Measurements from ENCODE around the gene NHERF1.

NHERF1 gene

DNA sequence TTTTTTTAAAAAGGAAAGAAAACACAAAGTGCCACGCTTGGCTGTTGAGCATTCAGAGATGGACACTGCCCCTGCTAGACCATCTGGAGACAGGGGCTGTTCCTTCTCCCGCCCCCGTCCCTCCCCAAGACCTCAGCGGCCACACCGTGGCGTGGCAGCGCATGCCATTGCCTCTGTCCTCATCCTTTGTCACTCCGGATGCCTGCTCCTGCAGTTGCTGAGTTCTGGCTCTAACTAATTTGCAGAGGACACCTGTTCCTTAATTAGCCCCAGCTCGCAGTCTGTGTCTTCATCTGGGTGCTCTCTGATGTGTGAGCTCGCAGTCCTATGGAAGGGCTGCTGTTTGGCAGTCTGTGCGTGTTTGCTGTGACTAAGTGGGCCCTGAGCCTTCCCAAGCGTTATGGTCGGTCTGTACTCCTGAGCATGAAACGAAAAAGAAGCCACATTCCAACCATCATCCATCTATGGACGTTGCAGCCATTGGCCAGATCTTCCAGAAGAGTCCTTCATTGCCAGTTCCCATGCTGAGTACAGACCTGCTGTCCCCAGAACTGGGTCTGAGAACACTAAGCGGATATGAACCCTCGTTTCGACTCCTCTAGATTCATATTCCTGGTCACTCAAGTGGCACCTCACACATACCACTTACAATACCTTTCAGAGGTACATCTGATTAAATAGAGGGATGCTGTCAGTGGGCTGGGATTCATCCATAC is 68.6 kb downstream of the NHERF1 start:
- Histone ChIP-seq H2AFZ (ENCODE audit: low read depth) (no peak overlapping the region), H4K20me1 (ENCODE audit: insufficient read depth) (no peaks in the 10 kb centered on the region), H3K9ac (no peak overlapping the region), H3K79me2 (ENCODE audit: insufficient read depth, low read depth) (no peaks in the 10 kb centered on the region), H3K4me2 (no peak overlapping the region), H3K4me1 (ENCODE audit: low read depth, poor library complexity, severe bottlenecking) (no peaks in the 10 kb centered on the region), H3K27ac (no peak overlapping the region), H3K36me3 (ENCODE audit: insufficient read depth) (no peaks in the 10 kb centered on the region), H3K4me3 (IDR thresholded peaks at IDR 0.05; ENCODE audit: insufficient read depth, low read depth, low read length) (no peak overlapping the region), H3K27me3 (ENCODE audit: insufficient read depth, low read depth) (no peaks in the 10 kb centered on the region)
- TF ChIP-seq, protein P1, sequence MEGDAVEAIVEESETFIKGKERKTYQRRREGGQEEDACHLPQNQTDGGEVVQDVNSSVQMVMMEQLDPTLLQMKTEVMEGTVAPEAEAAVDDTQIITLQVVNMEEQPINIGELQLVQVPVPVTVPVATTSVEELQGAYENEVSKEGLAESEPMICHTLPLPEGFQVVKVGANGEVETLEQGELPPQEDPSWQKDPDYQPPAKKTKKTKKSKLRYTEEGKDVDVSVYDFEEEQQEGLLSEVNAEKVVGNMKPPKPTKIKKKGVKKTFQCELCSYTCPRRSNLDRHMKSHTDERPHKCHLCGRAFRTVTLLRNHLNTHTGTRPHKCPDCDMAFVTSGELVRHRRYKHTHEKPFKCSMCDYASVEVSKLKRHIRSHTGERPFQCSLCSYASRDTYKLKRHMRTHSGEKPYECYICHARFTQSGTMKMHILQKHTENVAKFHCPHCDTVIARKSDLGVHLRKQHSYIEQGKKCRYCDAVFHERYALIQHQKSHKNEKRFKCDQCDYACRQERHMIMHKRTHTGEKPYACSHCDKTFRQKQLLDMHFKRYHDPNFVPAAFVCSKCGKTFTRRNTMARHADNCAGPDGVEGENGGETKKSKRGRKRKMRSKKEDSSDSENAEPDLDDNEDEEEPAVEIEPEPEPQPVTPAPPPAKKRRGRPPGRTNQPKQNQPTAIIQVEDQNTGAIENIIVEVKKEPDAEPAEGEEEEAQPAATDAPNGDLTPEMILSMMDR (conservative IDR thresholded peaks at IDR 0.05; ENCODE audit: low read depth, low read length): no peak

DNA sequence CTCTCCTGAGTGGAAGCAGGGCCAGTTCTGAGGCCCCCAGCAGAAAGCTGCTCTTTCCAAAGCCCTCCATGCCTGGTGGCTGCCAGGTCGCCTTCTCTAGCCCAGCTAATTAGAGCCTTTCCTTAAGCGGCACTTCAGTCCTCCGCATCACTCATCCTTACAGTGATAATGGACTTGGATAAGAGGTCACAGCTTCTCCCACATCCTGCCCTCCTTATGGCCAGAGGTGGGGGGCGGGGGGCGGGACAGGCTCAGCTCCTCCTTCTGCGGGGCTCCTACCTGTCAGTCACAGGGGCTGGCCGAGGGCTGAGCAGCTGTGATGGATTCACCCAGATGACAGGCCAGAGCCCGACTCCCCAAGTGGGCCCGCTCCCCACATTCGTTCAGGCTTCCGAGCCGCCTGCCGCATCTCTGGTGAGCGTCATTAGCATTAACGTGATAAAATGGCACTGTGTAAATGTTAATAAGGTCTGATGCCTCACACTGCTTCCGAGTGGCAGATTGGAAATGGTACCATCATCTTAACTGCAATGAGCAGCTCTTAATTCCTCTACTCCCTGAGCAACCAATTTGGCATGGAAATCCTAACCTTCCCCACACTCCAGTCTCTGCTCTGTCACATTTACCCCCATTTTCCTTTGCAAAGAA is 70.0 kb downstream of the NHERF1 start:
- Histone ChIP-seq H2AFZ (ENCODE audit: low read depth) (no peak overlapping the region), H3K36me3 (ENCODE audit: insufficient read depth) (no peaks in the 10 kb centered on the region), H3K4me3 (IDR thresholded peaks at IDR 0.05; ENCODE audit: insufficient read depth, low read depth, low read length) (no peak overlapping the region), H3K27ac (no peak overlapping the region), H3K4me1 (ENCODE audit: low read depth, poor library complexity, severe bottlenecking) (no peaks in the 10 kb centered on the region), H3K4me2 (no peak overlapping the region), H3K9ac (no peak overlapping the region), H3K27me3 (ENCODE audit: insufficient read depth, low read depth) (no peaks in the 10 kb centered on the region), H3K79me2 (ENCODE audit: insufficient read depth, low read depth) (no peaks in the 10 kb centered on the region), H4K20me1 (ENCODE audit: insufficient read depth) (no peaks in the 10 kb centered on the region)
- TF ChIP-seq, protein P1 (conservative IDR thresholded peaks at IDR 0.05; ENCODE audit: low read depth, low read length): no peak

All from KMS-11 (cell line).